ENCODE measurements around the gene ACBD6. TPM values are rescaled to one million over a fixed set of nuclear protein-coding genes. Genes with fewer than 3 reads are reported as not detected.

The ACBD6 gene
- total and polyA plus RNA-seq, 2 experiments from 2014 or later: 75.7 to 88.8 TPM

DNA sequence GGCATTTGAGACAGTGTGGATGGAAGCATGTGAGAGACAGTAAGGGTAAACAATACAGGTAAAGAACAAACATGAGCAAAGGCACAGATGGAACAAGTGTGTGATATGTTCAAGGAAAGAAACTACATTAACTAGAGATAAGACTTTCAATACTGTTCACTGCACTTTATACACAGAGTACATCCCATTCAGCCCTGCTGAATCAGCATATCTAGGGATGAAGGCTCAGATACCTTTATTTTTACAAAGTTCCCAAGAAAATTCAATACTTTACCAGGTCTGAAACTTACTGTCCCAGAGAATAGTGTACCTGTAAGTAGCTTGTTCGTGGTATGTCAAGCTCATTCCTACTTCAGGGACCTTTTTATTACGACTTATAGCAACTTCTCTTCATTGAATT lies 149.8 kb downstream of the ACBD6 start (continued):
- TF ChIP-seq, protein P1, sequence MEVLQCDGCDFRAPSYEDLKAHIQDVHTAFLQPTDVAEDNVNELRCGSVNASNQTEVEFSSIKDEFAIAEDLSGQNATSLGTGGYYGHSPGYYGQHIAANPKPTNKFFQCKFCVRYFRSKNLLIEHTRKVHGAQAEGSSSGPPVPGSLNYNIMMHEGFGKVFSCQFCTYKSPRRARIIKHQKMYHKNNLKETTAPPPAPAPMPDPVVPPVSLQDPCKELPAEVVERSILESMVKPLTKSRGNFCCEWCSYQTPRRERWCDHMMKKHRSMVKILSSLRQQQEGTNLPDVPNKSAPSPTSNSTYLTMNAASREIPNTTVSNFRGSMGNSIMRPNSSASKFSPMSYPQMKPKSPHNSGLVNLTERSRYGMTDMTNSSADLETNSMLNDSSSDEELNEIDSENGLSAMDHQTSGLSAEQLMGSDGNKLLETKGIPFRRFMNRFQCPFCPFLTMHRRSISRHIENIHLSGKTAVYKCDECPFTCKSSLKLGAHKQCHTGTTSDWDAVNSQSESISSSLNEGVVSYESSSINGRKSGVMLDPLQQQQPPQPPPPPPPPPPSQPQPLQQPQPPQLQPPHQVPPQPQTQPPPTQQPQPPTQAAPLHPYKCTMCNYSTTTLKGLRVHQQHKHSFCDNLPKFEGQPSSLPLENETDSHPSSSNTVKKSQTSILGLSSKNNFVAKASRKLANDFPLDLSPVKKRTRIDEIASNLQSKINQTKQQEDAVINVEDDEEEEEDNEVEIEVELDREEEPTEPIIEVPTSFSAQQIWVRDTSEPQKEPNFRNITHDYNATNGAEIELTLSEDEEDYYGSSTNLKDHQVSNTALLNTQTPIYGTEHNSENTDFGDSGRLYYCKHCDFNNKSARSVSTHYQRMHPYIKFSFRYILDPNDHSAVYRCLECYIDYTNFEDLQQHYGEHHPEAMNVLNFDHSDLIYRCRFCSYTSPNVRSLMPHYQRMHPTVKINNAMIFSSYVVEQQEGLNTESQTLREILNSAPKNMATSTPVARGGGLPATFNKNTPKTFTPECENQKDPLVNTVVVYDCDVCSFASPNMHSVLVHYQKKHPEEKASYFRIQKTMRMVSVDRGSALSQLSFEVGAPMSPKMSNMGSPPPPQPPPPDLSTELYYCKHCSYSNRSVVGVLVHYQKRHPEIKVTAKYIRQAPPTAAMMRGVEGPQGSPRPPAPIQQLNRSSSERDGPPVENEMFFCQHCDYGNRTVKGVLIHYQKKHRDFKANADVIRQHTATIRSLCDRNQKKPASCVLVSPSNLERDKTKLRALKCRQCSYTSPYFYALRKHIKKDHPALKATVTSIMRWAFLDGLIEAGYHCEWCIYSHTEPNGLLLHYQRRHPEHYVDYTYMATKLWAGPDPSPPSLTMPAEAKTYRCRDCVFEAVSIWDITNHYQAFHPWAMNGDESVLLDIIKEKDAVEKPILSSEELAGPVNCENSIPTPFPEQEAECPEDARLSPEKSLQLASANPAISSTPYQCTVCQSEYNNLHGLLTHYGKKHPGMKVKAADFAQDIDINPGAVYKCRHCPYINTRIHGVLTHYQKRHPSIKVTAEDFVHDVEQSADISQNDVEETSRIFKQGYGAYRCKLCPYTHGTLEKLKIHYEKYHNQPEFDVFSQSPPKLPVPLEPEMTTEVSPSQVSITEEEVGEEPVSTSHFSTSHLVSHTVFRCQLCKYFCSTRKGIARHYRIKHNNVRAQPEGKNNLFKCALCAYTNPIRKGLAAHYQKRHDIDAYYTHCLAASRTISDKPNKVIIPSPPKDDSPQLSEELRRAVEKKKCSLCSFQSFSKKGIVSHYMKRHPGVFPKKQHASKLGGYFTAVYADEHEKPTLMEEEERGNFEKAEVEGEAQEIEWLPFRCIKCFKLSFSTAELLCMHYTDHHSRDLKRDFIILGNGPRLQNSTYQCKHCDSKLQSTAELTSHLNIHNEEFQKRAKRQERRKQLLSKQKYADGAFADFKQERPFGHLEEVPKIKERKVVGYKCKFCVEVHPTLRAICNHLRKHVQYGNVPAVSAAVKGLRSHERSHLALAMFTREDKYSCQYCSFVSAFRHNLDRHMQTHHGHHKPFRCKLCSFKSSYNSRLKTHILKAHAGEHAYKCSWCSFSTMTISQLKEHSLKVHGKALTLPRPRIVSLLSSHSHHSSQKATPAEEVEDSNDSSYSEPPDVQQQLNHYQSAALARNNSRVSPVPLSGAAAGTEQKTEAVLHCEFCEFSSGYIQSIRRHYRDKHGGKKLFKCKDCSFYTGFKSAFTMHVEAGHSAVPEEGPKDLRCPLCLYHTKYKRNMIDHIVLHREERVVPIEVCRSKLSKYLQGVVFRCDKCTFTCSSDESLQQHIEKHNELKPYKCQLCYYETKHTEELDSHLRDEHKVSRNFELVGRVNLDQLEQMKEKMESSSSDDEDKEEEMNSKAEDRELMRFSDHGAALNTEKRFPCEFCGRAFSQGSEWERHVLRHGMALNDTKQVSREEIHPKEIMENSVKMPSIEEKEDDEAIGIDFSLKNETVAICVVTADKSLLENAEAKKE (CRISPR knock-in tag; IDR thresholded peaks at IDR 0.05): no peak
- TF ChIP-seq POLR2AphosphoS5 (IDR thresholded peaks at IDR 0.05; ENCODE audit: low read depth): no peak

DNA sequence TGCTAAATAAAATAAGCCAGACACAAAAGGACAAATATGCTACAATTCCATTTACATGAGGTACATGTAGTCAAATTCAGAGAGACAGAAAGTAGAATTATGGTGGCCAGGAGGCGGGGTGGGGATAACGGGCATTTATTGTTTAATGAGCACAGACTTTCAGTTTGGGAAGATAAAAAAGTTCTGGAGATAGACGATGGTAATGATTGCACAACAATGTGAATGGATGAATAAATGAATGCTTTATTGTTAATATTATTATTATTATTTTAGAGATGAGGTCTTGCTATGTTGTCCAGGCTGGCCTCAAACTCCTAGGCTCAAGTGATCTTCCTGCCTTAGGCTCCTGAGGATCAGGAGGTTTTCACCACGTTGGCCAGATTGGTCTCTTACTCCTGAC lies 150.4 kb downstream of the ACBD6 start:
- H3K9me3 Mint-ChIP-seq: no peaks in the 10 kb centered on the region
- peaks cover 2% of the 10 kb centered on the region for H3K27me3 Mint-ChIP-seq (ENCODE audit: insufficient read depth, low read depth, poor library complexity)
- TF ChIP-seq ZNF331 (CRISPR knock-in tag; IDR thresholded peaks at IDR 0.05; ENCODE audit: low read depth) (no peak), EZH2phosphoT487 (IDR thresholded peaks at IDR 0.05; ENCODE audit: unreplicated experiment) (no peak), JUNB (IDR thresholded peaks at IDR 0.05; ENCODE audit: unreplicated experiment) (no peak), ZNF114 (CRISPR knock-in tag; IDR thresholded peaks at IDR 0.05) (no peak), EZH2 (IDR thresholded peaks at IDR 0.05; ENCODE audit: low read depth, unreplicated experiment) (no peak)
- TF ChIP-seq, protein P2, sequence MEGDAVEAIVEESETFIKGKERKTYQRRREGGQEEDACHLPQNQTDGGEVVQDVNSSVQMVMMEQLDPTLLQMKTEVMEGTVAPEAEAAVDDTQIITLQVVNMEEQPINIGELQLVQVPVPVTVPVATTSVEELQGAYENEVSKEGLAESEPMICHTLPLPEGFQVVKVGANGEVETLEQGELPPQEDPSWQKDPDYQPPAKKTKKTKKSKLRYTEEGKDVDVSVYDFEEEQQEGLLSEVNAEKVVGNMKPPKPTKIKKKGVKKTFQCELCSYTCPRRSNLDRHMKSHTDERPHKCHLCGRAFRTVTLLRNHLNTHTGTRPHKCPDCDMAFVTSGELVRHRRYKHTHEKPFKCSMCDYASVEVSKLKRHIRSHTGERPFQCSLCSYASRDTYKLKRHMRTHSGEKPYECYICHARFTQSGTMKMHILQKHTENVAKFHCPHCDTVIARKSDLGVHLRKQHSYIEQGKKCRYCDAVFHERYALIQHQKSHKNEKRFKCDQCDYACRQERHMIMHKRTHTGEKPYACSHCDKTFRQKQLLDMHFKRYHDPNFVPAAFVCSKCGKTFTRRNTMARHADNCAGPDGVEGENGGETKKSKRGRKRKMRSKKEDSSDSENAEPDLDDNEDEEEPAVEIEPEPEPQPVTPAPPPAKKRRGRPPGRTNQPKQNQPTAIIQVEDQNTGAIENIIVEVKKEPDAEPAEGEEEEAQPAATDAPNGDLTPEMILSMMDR (conservative IDR thresholded peaks at IDR 0.05; ENCODE audit: low read depth in 2 of 2): no peak
- TF ChIP-seq, protein P3, sequence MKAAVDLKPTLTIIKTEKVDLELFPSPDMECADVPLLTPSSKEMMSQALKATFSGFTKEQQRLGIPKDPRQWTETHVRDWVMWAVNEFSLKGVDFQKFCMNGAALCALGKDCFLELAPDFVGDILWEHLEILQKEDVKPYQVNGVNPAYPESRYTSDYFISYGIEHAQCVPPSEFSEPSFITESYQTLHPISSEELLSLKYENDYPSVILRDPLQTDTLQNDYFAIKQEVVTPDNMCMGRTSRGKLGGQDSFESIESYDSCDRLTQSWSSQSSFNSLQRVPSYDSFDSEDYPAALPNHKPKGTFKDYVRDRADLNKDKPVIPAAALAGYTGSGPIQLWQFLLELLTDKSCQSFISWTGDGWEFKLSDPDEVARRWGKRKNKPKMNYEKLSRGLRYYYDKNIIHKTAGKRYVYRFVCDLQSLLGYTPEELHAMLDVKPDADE (IDR thresholded peaks at IDR 0.05): no peak
- TF ChIP-seq, protein P4, sequence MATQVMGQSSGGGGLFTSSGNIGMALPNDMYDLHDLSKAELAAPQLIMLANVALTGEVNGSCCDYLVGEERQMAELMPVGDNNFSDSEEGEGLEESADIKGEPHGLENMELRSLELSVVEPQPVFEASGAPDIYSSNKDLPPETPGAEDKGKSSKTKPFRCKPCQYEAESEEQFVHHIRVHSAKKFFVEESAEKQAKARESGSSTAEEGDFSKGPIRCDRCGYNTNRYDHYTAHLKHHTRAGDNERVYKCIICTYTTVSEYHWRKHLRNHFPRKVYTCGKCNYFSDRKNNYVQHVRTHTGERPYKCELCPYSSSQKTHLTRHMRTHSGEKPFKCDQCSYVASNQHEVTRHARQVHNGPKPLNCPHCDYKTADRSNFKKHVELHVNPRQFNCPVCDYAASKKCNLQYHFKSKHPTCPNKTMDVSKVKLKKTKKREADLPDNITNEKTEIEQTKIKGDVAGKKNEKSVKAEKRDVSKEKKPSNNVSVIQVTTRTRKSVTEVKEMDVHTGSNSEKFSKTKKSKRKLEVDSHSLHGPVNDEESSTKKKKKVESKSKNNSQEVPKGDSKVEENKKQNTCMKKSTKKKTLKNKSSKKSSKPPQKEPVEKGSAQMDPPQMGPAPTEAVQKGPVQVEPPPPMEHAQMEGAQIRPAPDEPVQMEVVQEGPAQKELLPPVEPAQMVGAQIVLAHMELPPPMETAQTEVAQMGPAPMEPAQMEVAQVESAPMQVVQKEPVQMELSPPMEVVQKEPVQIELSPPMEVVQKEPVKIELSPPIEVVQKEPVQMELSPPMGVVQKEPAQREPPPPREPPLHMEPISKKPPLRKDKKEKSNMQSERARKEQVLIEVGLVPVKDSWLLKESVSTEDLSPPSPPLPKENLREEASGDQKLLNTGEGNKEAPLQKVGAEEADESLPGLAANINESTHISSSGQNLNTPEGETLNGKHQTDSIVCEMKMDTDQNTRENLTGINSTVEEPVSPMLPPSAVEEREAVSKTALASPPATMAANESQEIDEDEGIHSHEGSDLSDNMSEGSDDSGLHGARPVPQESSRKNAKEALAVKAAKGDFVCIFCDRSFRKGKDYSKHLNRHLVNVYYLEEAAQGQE (IDR thresholded peaks at IDR 0.05; ENCODE audit: unreplicated experiment): no peak

More for the DNA sequence above, 150.4 kb downstream of the ACBD6 start:
- H3K4me1 Mint-ChIP-seq: peaks cover 11% of the 10 kb centered on the region; the same call in 2 of the 3 replicates
- Histone ChIP-seq H3F3A (replicated peaks; ENCODE audit: low read depth) (no peaks in the 10 kb centered on the region), H3K27me3 (ENCODE audit: insufficient read depth) (no peaks in the 10 kb centered on the region), H3K36me3 (ENCODE audit: insufficient read depth) (no peaks in the 10 kb centered on the region), H3K27ac (ENCODE audit: low read depth) (no peak overlapping the region), H3K4me1 (ENCODE audit: insufficient read depth) (no peaks in the 10 kb centered on the region; the same call in 1 of the 2 replicates), H4K20me1 (replicated peaks; ENCODE audit: insufficient read depth) (0 out of 2 replicates have a peak, but pooled peaks cover 4% of the 10 kb centered on the region), H3K79me2 (replicated peaks; ENCODE audit: insufficient read depth) (no peaks in the 10 kb centered on the region), H2AFZ (no peak overlapping the region), H3K4me3 (no peak overlapping the region), H3K9me2 (ENCODE audit: insufficient read depth) (no peaks in the 10 kb centered on the region), H3K4me2 (no peak overlapping the region)
- DNase-seq (ENCODE audit: low spot score): no peak
- no peak overlapping the region for H3K4me3 Mint-ChIP-seq
- H3K27ac Mint-ChIP-seq: no peak overlapping the region; the same call in 1 of the 2 replicates
- ATAC-seq: no peak
- no peaks in the 10 kb centered on the region for H3K36me3 Mint-ChIP-seq (ENCODE audit: low read depth)
